HG03520 (cell line): ENCODE measurements around the gene ERGIC1.

Experiments used
- ATAC-seq: cut with Tn5 transposase; IDR thresholded peaks from one replicate; pipeline ENCODE4 v1.9.1; 2021; ENCODE audit warnings: mild to moderate bottlenecking, moderate library complexity; ENCODE audit not compliant: unreplicated experiment

ERGIC1 gene

DNA sequence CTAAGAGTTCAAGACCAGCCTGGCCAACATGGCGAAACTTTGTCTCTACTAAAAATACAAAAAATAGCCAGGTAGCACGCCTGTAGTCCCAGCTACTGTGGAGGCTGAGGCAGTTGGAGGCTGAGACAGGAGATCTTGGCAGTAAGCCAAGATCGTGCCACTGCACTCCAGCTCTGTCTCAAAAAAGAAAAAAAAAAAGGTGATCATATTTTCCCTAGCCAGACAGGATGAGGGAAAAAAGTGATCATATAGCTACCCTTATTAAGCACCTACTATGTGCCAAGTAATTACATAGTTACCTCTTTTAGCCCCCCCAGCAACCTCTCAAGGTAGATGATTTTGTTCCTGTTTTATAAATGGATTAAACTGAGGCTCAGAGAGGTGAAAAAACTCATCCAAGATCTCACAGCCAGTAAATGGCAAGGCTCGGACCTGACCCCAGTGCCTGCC is 107.0 kb downstream of the ERGIC1 start:
- no peak for ATAC-seq

DNA sequence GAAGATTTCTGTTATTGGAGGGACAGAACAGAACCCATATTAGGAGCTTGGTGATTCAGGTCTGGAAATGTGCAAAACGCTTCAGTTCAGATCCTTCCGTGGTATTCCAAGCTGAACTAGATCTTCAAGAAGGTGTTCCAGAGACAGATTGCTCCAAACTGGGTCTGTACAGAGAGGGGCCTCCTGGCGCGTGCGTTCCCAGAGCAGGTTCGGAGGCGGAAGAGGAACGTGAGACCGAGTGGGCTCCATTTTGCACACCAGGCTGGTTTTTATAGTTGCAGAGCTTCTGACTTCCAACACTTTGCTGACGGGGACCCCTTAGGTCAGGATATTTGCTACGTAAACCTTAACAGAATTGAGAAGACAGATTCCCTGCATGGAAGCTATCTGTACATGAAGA is 108.5 kb downstream of the ERGIC1 start:
- no peak for ATAC-seq

DNA sequence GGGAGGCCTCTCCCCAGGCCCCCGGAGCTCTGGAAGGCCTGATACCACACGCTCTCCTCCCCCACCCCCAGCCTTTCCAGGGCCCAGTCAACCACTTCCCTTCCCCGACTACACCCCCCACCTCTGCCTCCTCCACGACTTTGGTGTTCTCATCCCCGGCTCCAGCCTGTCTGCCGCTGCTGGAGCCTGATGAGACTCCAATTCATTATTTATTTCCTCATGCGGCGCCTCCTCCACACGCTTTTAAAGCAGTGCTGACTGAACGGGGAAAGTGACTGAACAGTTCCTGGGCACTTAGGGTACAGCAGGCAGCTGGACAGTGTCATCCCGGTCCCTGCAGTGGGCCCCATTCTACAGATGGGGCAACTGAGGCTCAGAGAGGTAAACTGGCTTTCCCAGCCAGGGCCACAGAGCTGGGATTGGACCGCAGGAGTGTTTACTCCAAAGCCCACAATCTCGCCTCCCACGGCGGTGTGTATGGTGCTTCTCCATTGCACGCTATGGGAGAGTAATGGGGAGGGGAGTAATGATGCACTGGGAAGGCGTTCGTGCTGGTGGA is 109.3 kb downstream of the ERGIC1 start:
- no peak for ATAC-seq

- ATAC-seq = no peak
These were observed 109.9 kb downstream of the ERGIC1 start for GRCh38 chr5:172943906-172944305.

DNA sequence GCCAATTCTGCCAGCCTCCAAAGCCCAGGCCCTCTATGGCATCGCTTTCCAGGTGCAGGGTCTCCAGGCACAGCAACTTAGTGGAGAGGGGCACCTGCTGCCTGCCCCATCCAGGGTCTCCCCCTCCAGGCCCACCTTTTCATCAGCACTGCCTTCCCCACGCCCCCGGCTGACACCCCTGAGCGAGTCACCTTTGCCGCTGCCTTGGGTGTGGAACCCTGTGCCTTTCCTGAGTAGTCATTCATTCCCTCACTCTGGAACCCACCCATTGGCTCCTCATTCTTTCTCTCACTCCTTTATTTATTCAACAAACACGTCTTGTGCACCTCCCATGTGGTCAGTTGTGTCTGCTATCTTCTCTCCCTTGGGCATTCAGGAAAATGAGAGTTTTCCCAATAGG is 110.7 kb downstream of the ERGIC1 start:
- no peak for ATAC-seq

- no peak for ATAC-seq
These were observed 111.1 kb downstream of the ERGIC1 start for GRCh38 chr5:172945151-172945550.

DNA sequence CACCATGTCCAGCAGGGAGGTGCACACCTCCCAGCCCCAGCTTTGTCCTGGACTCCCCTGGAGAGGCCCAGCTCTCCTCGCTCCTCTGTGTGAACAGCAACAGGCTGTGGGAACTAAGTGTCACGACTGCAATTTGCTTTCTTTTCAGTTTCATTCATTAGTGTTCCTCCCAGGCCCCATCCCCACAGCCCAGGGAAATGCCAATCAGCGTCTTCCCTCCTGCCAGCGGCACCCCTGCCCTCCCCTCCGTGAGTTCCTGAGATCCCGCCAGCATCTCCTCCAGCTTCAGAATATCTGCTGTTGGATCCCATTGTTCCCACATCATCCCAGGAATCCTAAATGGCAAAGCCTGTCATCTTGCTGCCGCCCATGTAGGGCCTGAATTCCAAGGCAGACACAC is 112.1 kb downstream of the ERGIC1 start:
- ATAC-seq = no peak

DNA sequence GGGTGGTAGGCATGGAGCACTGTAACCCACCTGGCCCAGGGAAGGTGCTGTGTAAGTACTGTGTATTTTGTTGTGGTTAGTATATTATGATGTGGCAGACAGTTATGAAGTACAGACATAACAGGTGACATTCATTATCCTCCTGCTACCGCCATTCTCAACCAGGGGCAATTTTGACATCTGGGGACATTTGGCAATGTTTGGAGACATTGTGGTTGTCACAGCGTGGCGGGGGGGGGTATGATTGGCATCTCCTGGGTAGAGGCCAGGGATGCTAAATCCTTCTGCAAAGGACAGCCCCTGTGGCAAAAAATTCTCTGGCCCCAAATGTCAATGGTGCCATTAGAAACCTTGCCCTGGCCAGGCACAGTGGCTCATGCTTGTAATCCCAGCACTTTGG is 115.4 kb downstream of the ERGIC1 start:
- no peak for ATAC-seq

GRCh38 chr5:172950176-172950965 is 116.3 kb downstream of the ERGIC1 start:
- no peak for ATAC-seq

GRCh38 chr5:172951371-172952033 is 117.5 kb downstream of the ERGIC1 start:
- no peak for ATAC-seq

DNA sequence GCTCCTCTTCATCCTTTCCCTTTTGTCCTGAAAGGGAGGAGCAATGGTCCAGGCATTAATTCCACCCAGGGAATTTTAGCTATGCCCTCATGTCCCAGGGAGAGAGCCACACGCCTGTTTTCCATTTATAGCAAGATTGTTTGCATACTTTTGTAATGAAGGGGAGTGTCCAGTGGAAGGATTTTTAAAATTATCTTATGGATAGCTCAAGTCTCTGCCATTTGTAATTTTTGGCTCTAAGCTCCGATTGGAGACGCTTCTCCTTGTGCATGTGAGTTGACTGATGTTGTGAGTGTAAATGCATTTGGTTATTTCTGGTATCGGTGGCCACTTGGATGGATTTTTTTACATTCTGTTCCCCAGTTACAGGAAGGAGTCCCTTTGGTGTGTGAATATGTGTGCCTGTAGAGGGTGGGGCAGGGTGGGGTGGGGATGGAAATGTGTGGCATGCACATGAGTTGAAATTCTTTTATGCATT is 118.0 kb downstream of the ERGIC1 start:
- no peak for ATAC-seq

DNA sequence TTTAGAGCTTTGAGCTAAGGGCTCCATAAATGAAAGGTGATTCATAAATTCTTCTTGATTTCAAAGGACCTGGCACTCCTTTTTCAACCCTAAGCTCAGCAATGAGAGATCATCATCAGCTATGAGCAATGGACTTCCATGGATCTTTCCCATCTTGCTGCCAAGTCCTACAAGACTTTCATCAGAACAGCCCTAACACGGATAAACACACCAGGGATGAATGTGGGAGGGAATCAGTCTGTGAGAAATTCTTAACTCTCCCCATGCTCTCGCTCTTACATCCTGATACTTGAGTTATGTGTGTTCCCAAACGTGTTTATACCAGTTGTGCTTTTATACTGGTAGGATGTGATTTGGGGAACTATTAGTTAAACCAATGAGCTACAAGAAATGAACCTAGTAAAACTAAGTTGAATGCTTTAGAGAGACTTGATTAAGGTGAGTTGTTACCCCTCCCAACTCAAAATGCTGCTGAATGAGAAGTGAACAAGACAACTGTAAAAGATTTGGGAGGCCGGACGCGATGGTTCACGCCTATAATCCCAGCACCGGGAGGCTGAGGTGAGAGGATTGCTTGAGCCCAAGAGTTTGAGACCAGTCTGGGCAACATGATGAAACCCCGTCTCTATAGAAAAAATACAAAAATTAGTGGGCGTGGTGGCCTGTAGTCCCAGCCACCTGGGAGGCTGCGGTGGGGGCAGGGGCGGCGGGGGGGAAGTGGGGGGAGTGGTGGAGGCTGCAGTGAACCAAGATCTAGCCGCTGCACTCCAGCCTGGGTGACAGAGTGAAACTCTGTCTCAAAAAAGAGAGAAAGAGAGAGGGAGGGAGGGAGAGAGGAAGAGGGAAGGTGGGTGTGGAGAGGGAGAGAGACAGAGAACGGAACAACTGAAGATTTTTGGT is 120.0 kb downstream of the ERGIC1 start:
- ATAC-seq = no peak

- no peak for ATAC-seq
These were observed 120.7 kb downstream of the ERGIC1 start for GRCh38 chr5:172954751-172955159.

GRCh38 chr5:172956228-172956627 is 122.2 kb downstream of the ERGIC1 start:
- no peak for ATAC-seq

GRCh38 chr5:172956936-172957335 is 122.9 kb downstream of the ERGIC1 start:
- ATAC-seq = no peak

DNA sequence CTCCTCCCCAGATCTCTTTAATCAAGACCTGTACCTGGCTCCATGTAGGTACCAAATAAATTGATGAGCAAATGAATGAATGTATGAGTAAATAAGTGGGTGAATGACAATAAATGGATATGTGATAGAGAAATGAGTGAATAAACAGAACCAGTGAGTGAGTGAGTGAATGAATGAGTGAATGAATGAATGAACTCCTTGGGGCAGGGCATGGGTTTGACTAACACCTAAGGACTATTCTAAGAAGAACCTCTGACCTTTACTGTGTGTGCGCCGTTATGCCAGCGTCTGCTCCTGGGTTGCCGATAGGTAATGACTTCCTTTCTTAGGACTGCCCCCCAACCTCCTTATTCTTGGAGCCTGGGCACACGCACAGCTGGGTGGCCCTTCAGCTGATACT is 123.4 kb downstream of the ERGIC1 start:
- no peak for ATAC-seq

GRCh38 chr5:172958331-172959046 is 124.4 kb downstream of the ERGIC1 start:
- ATAC-seq = peak; percentile 42

DNA sequence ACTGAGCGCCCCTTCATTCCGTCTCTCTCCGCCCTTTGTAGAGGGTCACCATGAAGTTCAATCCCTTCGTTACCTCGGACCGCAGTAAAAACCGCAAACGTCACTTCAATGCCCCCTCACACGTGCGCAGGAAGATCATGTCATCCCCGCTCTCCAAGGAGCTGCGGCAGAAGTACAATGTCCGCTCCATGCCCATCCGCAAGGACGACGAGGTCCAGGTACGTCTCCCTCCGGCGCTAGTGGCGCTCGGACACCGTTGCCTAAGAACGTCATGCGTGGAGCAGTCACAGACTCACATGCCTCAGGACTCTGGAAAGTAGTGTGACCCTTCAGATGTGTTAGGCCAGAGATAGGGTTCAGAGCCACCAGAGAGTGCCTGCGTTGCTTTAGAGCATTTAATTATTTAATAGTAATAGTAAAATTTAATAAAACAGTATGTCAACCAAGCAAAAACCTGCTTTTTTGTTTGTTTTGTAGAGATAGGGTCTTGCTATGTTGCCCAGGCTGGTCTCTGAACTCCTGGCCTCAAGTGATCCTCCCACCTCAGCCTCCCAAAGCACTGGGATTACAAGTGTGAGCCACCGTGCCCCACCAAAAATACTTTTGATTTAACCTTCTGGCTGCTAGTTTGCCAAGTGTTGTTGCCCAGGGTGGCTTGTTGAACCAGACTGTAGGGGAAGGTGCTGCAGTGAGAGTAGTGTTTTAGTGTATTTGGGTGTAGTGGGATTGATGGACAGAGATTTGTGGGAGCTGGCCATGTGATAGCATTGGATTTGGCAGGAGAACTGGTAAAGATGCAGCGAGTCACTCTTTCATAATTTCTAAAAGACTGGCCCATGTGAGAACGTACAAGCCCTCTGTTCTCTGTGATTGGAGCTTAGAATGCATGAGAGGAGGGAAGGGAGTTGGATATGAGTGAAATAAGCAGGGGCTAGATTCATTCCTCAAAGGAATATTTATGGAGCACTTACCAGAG is 126.1 kb downstream of the ERGIC1 start:
- ATAC-seq = no peak

DNA sequence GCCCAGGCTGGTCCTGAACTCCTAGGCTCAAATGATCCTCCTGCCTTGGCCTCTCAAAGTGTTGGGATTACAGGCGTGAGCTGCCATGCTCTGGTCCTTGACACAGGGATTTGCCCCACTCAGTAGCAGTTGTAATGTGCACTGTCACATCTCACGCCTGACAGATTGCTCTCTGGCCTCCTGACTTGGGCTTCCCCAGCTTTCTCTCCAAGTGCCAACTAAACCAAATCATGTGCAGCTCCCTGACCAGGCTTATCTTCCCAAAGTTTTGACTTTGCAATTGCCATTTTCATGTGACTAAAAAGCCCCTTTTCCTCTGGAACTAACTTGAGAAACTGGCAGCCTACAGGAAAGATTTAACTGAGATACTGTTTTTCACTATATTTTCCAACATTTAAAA is 135.9 kb downstream of the ERGIC1 start:
- no peak for ATAC-seq
